Nephron (organoid): ENCODE data around the gene NDUFS3.

Source experiments
- H3K27ac Mint-ChIP-seq, 3 experiments: 2 replicates each; pipeline ENCODE4 v1.8.0; 2020; ENCODE audit warnings: mixed read lengths in 3 of 3, mild to moderate bottlenecking in 2 of 3, moderate library complexity in 1 of 3
- H3K27me3 Mint-ChIP-seq: 2 replicates; pipeline ENCODE4 v1.8.0; 2021; ENCODE audit warnings: low read depth, mild to moderate bottlenecking, moderate library complexity, mixed read lengths
- H3K36me3 Mint-ChIP-seq: 2 replicates; pipeline ENCODE4 v1.8.0; 2020; ENCODE audit warnings: low read depth, mixed read lengths
- H3K4me1 Mint-ChIP-seq: 2 replicates; pipeline ENCODE4 v1.8.0; 2020; ENCODE audit warnings: mixed read lengths
- H3K4me3 Mint-ChIP-seq, 3 experiments: 2 replicates each; pipeline ENCODE4 v1.8.0; 2020; ENCODE audit warnings: mild to moderate bottlenecking in 3 of 3, mixed read lengths in 3 of 3, moderate library complexity in 2 of 3
- H3K9me3 Mint-ChIP-seq: 2 replicates; pipeline ENCODE4 v1.8.0; 2020; ENCODE audit warnings: mixed read lengths
- CTCF ChIP-seq, 3 experiments: fragments of 200-600 bp; sonication (generic); IDR thresholded peaks; one replicate each; pipeline ENCODE4 v1.5.0; 2021; ENCODE audit warnings: antibody characterized with exemption in 3 of 3; ENCODE audit not compliant: unreplicated experiment in 3 of 3

Gene NDUFS3

GRCh38 chr11:47631473-47631872 lies 52.6 kb downstream of the NDUFS3 start:
- Mint-ChIP-seq H3K36me3 (peaks cover 72% of the 10 kb centered on the region), H3K27me3 (no peaks in the 10 kb centered on the region), H3K4me1 (no peaks in the 10 kb centered on the region), H3K27ac (no peak overlapping the region), H3K9me3 (no peaks in the 10 kb centered on the region), H3K4me3 (no peak overlapping the region)
- no peak for TF ChIP-seq CTCF (IDR thresholded peaks at IDR 0.05; ENCODE audit: unreplicated experiment in 3 of 3)
